Bone marrow (tissue), 2 donors: Measurements from ENCODE around the gene DEDD2.

ENCODE experiments used
- DNase-seq, 2 donors: peaks; one replicate each; lab custom pipeline; 2025; lab: John Stamatoyannopoulos, UW

The DEDD2 gene

GRCh38 chr19:42170715-42171114 lies 46.8 kb downstream of the DEDD2 start:
- DNase-seq = no peak

GRCh38 chr19:42169486-42170413 lies 47.7 kb downstream of the DEDD2 start:
- DNase-seq = no peak

GRCh38 chr19:42168206-42168605 lies 49.3 kb downstream of the DEDD2 start:
- no peak for DNase-seq

- DNase-seq = no peak
Observed at GRCh38 chr19:42166316-42166715, 51.2 kb downstream of the DEDD2 start.

GRCh38 chr19:42165146-42165545 lies 52.3 kb downstream of the DEDD2 start:
- DNase-seq = no peak

GRCh38 chr19:42161616-42162263 lies 55.7 kb downstream of the DEDD2 start:
- no peak for DNase-seq

- DNase-seq = no peak
Observed at GRCh38 chr19:42159942-42160341, 57.5 kb downstream of the DEDD2 start.

- DNase-seq = no peak
Observed at GRCh38 chr19:42158926-42159325, 58.6 kb downstream of the DEDD2 start.

- DNase-seq = no peak
Observed at GRCh38 chr19:42156571-42156970, 60.9 kb downstream of the DEDD2 start.

GRCh38 chr19:42155796-42156195 lies 61.7 kb downstream of the DEDD2 start:
- DNase-seq = no peak

GRCh38 chr19:42154471-42155323 lies 62.8 kb downstream of the DEDD2 start:
- no peak for DNase-seq

GRCh38 chr19:42153672-42154433 lies 63.6 kb downstream of the DEDD2 start:
- no peak for DNase-seq

- DNase-seq = no peak
Observed at GRCh38 chr19:42152910-42153671, 64.4 kb downstream of the DEDD2 start.

- no peak for DNase-seq
Observed at GRCh38 chr19:42151782-42152684, 65.4 kb downstream of the DEDD2 start.

GRCh38 chr19:42150911-42151361 lies 66.5 kb downstream of the DEDD2 start:
- no peak for DNase-seq

- no peak for DNase-seq
Observed at GRCh38 chr19:42150364-42150763, 67.1 kb downstream of the DEDD2 start.

GRCh38 chr19:42149447-42150202 lies 67.9 kb downstream of the DEDD2 start:
- no peak for DNase-seq
